Globus pallidus (tissue), 1 donor: ENCODE data around the gene DLGAP4.

ENCODE experiments used
- DNase-seq: peaks from one replicate; pipeline ENCODE4 v3.0.0-alpha.2; 2015; ENCODE audit warnings: low spot score

The DLGAP4 gene

GRCh38 chr20:36411861-36412454 is 105.8 kb downstream of the DLGAP4 start:
- no peak for DNase-seq

DNA sequence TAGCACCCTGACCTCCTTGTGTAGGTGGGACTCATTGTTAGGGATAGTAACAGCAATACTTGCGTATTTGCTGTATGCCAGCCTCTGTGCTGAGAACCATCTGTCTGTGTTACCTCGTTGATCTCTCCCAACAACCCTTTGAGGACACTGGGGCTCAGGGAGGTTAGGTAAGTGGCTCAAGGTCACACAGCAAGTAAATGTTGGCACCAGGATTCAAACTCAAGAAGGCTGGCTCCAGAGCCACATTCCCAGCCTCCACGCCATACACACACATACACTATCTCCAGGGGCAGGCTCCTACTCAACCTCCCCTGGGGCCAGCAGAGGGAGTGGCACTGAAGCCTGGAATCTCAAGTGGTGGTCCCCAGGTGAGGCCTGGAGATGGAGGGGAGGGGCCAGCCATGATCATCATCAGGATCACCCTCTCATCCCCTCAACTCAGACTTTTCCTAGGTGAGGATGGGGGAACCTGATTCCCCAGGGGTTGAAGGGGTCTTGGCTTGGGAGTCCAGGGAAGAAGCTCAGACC is 109.4 kb downstream of the DLGAP4 start:
- no peak for DNase-seq

- DNase-seq: no peak
These were observed 112.6 kb downstream of the DLGAP4 start for GRCh38 chr20:36418711-36419110.

- no peak for DNase-seq
These were observed 115.5 kb downstream of the DLGAP4 start for GRCh38 chr20:36421641-36422040.

GRCh38 chr20:36424314-36424713 is 118.2 kb downstream of the DLGAP4 start:
- no peak for DNase-seq

DNA sequence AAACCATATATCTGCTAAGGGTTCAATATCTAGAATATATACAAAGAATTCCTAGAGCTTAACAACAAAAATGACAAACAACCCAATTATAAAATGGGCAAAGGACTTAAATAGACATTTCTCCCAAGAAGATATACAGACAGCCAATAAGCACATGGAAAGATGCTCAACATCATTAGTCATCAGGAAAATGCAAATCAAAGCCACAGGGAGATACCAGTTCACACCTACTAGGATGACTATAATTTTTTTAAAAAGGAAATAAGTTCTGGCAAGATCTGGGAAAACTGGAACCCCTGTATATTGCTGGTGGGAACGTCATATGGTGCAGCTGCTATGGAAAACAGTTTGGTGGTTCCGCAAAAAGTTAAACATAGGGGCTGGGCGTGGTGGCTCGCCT is 119.0 kb downstream of the DLGAP4 start:
- DNase-seq: no peak

DNA sequence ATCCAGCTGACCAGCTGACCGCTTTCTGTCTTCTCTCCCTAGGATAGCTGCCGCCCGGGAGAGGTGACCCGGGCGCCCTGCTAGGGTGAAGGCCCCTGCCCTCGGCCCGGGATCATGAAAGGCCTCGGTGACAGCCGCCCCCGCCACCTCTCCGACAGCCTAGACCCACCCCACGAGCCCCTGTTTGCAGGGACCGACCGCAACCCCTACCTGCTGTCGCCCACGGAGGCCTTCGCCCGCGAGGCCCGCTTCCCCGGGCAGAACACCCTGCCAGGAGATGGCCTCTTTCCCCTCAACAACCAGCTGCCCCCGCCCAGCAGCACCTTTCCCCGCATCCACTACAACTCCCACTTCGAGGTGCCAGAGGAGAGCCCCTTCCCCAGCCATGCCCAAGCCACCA is 125.5 kb downstream of the DLGAP4 start:
- DNase-seq: no peak

DNA sequence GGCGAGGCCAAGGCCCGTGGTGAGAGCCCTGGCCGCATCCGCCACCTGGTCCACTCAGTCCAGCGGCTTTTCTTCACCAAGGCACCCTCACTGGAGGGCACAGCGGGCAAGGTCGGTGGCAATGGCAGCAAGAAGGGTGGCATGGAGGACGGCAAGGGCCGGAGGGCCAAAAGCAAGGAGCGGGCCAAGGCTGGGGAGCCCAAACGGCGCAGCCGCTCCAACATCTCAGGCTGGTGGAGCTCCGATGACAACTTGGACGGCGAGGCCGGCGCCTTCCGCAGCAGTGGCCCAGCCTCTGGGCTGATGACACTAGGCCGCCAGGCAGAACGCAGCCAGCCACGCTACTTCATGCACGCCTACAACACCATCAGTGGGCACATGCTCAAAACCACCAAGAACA is 126.0 kb downstream of the DLGAP4 start:
- no peak for DNase-seq

GRCh38 chr20:36434383-36434782 is 128.2 kb downstream of the DLGAP4 start:
- DNase-seq: no peak

GRCh38 chr20:36435124-36435523 is 129.0 kb downstream of the DLGAP4 start:
- DNase-seq: no peak

- peak; percentile 24 for DNase-seq
These were observed 129.7 kb downstream of the DLGAP4 start for GRCh38 chr20:36435592-36436541.

DNA sequence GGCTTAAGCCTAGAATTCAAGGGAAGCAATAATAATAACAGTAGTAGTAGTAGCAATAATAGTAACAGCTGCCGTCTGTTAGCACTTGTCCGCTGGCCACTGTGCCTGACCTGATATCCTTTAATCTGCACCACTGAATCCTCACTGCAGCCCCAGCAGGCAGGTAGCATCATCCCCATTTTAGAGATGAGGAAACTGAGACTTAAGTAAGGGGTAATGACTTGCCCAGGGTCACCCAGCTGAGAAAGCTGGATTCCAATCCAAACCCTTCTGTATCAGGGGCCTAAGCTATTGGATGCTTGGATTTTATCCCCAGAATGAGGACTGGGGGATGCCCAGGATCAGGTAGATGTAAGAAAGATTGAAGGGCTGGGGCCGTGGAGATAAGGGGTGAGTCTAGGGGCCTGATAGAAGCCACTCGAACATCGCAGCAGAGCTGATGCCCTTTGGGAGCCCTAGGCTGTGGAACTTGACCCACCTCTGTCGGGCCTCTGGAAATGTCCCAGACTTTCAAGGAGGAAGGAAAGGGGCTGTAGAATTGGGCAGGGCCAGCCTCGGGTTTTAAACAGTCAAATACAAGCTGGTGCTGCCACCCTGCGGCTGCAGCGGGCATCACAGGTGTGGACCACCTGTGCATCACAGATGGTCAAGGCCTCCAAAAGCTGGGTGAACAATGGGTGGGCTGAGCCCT is 133.0 kb downstream of the DLGAP4 start:
- peak; percentile 13 for DNase-seq

DNA sequence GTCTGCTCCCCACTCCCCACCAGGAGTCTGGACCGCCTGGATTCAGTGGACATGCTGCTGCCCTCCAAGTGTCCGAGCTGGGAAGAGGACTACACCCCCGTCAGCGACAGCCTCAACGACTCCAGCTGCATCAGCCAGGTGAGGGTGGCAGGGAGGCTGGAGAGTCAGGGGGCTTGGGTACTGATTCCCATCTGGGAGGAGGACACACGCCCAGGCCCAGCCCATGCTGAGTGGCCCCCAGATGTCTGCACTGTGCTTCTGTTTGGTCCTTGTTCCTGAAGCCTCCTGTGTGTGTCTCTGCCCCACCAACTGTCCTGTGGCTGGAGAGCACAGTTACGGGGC is 133.6 kb downstream of the DLGAP4 start:
- no peak for DNase-seq

GRCh38 chr20:36440370-36441026 is 134.4 kb downstream of the DLGAP4 start:
- DNase-seq: no peak

- no peak for DNase-seq
These were observed 134.9 kb downstream of the DLGAP4 start for GRCh38 chr20:36441027-36441414.

GRCh38 chr20:36441416-36441815 is 135.3 kb downstream of the DLGAP4 start:
- no peak for DNase-seq

DNA sequence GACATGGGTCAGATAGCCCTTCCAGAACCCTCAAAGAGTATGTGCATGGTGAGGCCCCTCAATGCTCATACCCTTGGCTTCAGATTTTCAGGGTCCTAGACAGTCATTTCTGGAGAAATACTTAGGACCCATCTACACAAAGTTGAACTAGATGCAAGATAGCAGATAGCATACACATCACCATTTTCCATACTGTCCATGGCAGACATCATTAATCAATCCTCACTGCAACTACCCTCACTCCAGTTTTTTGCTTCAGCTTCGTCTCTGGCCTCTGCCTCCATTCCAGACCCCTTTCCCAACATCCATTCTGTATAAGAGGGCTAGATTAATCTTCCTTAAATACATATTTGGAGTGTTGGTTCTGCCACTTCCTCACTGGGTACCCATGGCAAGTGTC is 139.7 kb downstream of the DLGAP4 start:
- no peak for DNase-seq

- no peak for DNase-seq
These were observed 140.4 kb downstream of the DLGAP4 start for GRCh38 chr20:36446557-36446956.

DNA sequence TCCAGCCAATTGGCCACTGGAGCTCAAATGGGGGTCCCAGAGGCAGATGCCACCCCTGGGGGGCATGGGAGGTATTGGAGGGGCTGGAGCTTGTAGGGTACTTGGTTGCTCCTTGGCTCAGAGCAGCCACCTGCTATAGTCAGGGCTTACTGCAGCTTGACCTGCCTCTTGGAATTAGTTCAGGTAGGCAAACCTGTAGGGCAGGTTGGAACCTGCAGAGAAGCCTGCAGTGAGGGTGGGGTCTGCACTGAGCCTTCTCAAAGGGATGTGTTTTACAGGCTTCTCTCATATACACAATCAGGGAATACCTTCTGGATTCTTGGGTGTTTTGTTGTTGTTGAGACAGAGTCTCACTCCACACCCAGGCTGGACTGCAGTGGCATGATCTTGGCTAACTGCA is 141.0 kb downstream of the DLGAP4 start:
- no peak for DNase-seq

DNA sequence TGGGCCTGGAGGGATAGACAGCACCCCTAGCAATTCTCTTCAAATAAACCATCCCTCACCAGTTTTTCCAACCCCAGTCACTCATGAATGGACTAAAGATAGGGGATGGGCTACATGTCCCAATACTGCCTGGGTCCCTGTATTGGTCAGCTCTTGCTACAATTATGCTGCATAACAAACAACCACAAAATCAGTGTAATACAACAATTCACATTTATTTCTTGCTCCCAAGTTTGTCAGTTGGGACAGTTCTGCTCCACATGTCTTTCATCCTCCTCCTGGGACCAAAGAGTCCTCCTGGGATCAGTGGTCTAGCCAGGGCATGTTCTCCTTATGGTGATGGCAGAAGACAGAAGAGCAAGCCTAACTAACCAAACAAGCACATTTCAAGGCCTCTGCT is 143.5 kb downstream of the DLGAP4 start:
- no peak for DNase-seq

DNA sequence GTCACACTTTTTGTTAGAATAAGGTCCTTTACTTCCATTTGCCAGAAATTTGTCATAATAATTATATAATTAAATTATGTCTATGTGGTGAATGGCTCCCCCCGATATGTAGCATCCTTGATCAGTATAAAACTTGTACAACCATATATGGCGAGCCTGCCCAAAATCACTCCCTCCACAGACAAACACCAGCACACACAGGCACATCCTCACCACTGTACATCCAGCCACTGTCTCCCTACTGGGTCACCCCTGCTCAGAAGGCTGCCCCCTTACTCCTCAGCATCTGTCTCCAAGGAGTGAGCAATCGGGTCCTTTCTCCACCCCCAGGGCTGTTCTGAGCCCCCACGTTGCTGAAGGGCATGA is 148.2 kb downstream of the DLGAP4 start:
- DNase-seq: no peak

DNA sequence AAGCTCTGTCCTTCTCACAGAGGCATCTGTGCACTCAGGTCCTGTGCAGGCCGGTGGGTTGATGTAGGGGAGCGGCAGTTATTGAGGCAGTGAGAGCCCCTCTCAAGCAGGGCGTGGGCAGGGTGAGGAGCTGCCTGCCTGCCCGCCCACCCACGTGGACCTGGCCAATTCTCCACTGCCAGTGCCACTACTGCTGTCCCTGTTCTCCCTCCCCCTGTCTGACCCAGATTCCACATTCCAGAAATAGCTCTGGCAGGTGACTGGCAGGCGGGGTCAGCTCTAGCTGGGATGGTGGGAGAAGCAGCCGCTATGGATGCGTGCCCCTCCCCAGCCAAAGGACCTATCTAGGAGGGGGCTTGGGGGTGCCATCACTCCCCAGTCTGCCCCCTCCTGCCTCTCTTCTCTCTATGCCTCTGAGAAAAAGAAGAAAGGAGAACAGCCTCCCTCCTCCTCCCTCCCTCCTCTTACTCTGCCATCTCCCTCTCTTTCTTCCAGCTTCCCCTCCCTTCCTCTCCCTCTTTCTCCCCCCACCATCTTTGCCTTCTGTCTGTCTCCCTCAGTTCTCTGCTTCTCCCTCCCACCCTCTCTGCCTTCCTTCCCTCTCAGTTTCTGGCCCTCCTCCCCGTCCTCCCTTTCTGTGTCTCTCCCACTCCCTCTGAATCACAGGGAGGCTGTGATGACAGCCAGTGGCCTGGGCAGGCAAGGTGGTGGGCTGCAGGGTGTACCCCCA is 148.7 kb downstream of the DLGAP4 start:
- DNase-seq: no peak
